Activated naive CD8-positive, alpha-beta T cell treated with anti-CD3 and anti-CD28 coated beads for 36 hours (primary cell): ENCODE measurements around the gene PAXX. TPM values are rescaled to one million over a fixed set of nuclear protein-coding genes. Genes with fewer than 3 reads are reported as not detected.

Experiments used
- DNase-seq: peaks from one replicate; pipeline ENCODE4 v3.0.0; 2021
- H3K27ac Mint-ChIP-seq: one replicate; pipeline ENCODE4 v1.8.0; 2022; ENCODE audit warnings: mild to moderate bottlenecking, moderate library complexity, mixed read lengths
- H3K27me3 Mint-ChIP-seq: one replicate; pipeline ENCODE4 v1.8.0; 2022; ENCODE audit warnings: mild to moderate bottlenecking, mixed read lengths
- H3K36me3 Mint-ChIP-seq: one replicate; pipeline ENCODE4 v1.8.0; 2021; ENCODE audit warnings: mild to moderate bottlenecking, mixed read lengths
- H3K4me1 Mint-ChIP-seq: one replicate; pipeline ENCODE4 v1.8.0; 2021; ENCODE audit warnings: mixed read lengths
- H3K4me3 Mint-ChIP-seq: one replicate; pipeline ENCODE4 v1.8.0; 2022; ENCODE audit warnings: mild to moderate bottlenecking, moderate library complexity, mixed read lengths
- H3K9me3 Mint-ChIP-seq: one replicate; pipeline ENCODE4 v1.8.0; 2022; ENCODE audit warnings: mixed read lengths
- total RNA-seq, 2 experiments: library from RNA; stranded (reverse); gene quantifications; one replicate each; pipeline ENCODE4 v1.2.3, GENCODE V29; 2021

Gene PAXX, protein sequence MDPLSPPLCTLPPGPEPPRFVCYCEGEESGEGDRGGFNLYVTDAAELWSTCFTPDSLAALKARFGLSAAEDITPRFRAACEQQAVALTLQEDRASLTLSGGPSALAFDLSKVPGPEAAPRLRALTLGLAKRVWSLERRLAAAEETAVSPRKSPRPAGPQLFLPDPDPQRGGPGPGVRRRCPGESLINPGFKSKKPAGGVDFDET
- total RNA-seq: 10 to 100 TPM; 57.2 to 60.1 TPM

DNA sequence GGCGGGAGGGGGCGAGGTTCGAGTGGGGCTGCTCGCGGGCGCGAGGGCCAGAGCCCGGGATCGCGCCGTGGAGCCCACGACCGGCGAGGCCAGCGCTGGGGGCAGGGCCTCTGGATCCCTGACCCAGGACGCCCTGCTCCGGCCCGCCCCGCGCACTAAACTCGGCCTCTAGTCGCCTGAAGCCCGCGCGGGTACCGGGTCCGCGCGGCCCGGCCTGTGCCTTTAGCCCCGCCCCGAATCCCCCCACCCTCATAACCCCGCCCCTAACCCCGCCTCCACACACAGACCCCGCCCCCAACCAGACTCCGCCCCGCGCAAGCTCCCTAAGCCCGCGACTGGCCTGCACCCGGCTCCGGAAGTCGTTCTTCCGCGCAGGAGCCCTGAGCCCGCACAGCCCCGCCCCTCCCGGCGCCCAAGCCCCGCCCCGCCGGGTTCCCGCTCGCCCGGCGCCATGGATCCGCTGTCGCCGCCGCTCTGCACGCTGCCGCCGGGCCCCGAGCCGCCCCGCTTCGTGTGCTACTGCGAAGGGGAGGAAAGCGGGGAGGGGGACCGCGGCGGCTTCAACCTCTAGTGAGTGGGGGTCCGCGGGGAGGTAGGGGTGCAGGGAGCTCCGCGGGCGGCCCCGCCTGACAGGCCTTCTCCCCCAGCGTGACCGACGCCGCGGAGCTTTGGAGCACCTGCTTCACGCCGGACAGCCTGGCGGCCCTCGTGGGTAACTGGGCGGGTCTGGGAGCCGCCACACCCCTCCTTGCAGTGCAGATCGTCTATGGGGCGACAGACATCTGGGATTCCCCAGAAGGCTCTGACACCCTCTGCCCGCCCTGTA, at the start of gene PAXX:
Gene PAXX (plus strand): TSS at position 430 of the 826 bp plus-strand sequence. CDS start 22 bp downstream, at position 452.
- Mint-ChIP-seq H3K36me3 (peaks cover 6% of the 10 kb centered on the region), H3K4me3 (peak within 1 kb of the TSS; percentile 87), H3K27me3 (no peaks in the 10 kb centered on the region), H3K9me3 (no peaks in the 10 kb centered on the region), H3K4me1 (peaks cover 23% of the 10 kb centered on the region), H3K27ac (peak within 1 kb of the TSS; percentile 86)
- peak; percentile 97 for DNase-seq

DNA sequence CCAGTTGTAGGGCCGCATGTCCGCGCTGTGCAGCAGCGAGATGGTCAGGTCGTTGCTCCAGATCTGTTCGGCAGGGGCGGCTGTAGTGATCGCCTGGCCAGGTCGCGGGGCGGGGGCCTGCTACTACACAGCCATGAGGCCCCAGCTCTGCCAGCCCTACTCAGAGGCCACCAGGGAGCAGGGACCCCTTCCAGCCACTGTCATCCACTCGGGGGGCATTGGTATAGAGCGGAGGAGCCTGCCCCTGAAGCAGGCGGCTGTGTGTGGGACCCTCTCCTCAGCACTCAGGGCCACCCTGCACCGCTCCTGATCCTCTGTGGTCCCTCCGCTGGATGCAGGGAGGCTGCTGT, 49.4 kb upstream of the PAXX start:
- H3K4me1 Mint-ChIP-seq: peaks cover 3% of the 10 kb centered on the region
- H3K9me3 Mint-ChIP-seq: no peaks in the 10 kb centered on the region
- no peak for DNase-seq
- H3K36me3 Mint-ChIP-seq: peaks cover 12% of the 10 kb centered on the region
- H3K27ac Mint-ChIP-seq: no peak overlapping the region
- H3K4me3 Mint-ChIP-seq: peak overlapping the region; percentile 81
- no peaks in the 10 kb centered on the region for H3K27me3 Mint-ChIP-seq

DNA sequence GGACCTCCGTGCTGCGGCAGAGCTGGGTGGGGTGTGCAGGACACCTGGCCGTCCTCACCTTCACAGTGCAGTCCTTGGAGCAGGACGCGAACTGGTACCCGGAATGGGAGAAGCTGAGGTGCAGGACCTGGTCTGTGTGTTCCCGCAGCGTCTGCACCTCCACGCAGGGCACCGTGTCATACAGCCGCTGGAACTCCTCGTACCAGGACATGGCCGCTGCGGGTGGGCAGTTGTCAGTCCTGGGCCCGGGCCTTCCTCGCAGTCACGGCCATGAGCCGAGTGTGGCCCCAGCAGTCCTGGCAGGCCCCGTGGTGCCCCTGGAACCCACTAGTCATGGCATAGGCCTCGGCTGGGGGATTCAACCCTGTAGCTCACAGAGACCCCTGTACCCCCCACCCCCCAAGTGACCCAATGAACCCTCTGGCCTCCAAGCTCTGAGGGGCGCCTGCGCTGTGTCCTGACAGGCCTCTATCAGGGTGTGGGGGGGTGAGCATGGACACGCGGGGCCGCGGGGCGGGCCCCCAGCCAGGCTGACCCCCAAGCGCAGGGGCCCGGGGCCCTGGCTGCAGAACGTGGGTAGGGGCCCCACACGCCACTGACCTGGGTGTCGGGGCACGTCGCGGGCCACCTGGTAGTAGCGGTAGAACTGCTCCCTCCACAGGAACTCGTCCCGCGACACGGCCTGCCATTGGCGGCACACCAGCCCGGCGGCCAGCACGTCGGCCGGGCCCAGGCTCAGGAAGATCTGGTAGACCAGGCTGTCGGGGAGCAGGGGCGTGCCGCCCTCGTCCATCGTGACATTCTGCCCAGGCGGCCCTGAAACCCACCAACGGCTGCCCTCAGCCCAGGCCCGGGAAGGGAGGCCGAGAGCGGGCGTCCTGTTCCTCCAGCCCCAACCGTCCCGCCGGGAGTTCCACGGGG, 48.7 kb upstream of the PAXX start:
- H3K9me3 Mint-ChIP-seq: no peaks in the 10 kb centered on the region

DNA sequence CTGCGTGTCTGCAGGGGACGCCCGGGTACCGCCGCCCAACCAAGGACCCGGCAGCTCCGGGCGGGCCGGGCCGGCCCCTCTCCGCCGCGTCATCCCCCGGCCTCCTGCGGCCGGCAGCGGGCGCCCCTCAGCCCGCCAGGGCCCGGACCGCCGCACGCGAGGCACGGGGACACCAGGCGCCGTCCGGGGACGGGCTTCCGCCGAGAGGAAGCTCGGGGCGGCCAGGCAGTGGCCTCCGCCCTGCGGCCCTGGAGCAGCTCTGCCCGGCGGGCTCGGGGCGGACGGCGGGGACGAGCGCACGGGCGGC, 48.1 kb upstream of the PAXX start:
- H3K27me3 Mint-ChIP-seq: no peaks in the 10 kb centered on the region
- no peak for DNase-seq
- H3K27ac Mint-ChIP-seq: no peak overlapping the region

More for the DNA sequence above, 48.7 kb upstream of the PAXX start:
- peak; percentile 61 for DNase-seq
- Mint-ChIP-seq H3K36me3 (peaks cover 12% of the 10 kb centered on the region), H3K4me1 (peaks cover 3% of the 10 kb centered on the region), H3K27me3 (no peaks in the 10 kb centered on the region), H3K4me3 (peak overlapping the region; percentile 81), H3K27ac (peak overlapping the region; percentile 82)

DNA sequence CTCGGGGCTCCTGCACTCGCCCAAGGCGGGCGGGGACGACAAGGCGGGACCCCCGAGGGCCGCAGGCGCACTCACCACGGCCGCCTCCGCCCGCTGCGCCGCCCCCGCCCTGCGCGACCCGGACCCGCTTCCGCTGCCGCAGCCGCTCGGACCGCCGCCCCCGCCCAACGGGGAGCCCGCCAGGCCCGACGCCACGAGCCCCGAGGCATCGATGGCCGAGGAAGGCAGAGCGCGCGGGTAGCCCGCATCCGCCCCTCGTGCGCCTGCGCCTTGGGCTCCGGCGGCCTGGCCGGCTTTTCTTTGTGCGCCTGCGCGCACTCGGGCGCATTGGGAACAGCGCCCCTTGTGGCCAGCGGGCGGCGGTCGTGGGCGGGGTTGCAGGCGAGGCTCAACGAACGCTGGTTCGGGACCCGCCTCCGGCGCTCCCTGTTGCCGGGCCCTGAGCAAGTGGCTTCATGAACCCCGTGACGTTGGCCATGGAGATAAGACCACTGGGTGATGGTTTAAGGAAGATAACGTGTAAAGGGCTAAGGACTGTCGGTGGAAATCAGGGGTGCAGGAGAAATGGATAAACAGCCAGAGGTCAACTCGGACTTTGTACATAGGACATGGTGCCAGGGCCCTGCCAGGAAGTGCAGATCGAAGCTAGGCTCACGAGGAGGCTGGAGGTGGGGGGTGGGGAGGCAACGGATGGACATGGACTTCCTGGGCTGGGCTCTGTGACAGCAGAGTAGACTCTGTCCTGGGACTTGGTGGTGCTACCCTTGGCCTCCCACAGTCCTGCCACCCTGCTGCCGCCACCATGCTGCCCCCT, 47.5 kb upstream of the PAXX start, which contains the start of the genes C8G and FBXW5:
Gene C8G (plus strand): TSS at position 725 of the 814 bp plus-strand sequence. CDS start 78 bp downstream, at position 803.
Gene FBXW5 (minus strand): TSS at position 220 of the 814 bp plus-strand sequence. CDS start 655 bp downstream, outside the sequence.
- Mint-ChIP-seq H3K27me3 (no peaks in the 10 kb centered on the region), H3K4me3 (peak within 1 kb of the TSS; percentile 81), H3K36me3 (peaks cover 5% of the 10 kb centered on the region), H3K27ac (peak within 1 kb of the TSS; percentile 82), H3K4me1 (peaks cover 6% of the 10 kb centered on the region), H3K9me3 (no peaks in the 10 kb centered on the region)
- peak; percentile 98 for DNase-seq

More for the DNA sequence above, 48.1 kb upstream of the PAXX start:
- no peaks in the 10 kb centered on the region for H3K9me3 Mint-ChIP-seq
- H3K4me1 Mint-ChIP-seq: peaks cover 6% of the 10 kb centered on the region
- peaks cover 8% of the 10 kb centered on the region for H3K36me3 Mint-ChIP-seq
- peak overlapping the region; percentile 81 for H3K4me3 Mint-ChIP-seq

DNA sequence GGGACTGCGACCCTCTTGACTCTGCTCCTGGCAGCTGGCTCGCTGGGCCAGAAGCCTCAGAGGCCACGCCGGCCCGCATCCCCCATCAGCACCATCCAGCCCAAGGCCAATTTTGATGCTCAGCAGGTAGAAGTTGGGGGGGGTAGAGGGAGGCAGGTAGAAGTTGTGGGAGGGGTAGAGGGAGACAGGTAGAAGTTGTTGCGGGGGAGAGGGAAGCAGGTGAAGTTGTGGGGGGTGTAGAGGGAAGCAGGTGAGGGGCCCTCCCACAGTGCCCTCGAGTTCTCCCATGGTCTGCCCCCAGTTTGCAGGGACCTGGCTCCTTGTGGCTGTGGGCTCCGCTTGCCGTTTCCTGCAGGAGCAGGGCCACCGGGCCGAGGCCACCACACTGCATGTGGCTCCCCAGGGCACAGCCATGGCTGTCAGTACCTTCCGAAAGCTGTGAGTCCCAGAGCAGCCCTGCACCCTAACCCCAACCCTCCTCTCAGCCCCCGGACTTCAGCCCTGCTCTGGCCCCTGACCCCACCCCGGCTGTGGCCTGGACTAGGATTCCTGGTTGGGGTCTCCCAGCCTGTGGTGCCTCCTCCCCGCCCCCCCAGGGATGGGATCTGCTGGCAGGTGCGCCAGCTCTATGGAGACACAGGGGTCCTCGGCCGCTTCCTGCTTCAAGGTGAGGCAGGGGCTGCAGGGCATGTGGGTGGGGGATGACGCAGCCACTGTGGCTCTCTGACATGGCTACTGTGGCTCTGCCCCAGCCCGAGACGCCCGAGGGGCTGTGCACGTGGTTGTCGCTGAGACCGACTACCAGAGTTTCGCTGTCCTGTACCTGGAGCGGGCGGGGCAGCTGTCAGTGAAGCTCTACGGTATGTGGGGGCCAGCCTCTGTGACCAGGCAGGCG, 46.6 kb upstream of the PAXX start:
- Mint-ChIP-seq H3K9me3 (no peaks in the 10 kb centered on the region), H3K27me3 (no peaks in the 10 kb centered on the region), H3K4me1 (peaks cover 6% of the 10 kb centered on the region), H3K27ac (no peak overlapping the region), H3K4me3 (no peak overlapping the region), H3K36me3 (peaks cover 5% of the 10 kb centered on the region)
- no peak for DNase-seq

DNA sequence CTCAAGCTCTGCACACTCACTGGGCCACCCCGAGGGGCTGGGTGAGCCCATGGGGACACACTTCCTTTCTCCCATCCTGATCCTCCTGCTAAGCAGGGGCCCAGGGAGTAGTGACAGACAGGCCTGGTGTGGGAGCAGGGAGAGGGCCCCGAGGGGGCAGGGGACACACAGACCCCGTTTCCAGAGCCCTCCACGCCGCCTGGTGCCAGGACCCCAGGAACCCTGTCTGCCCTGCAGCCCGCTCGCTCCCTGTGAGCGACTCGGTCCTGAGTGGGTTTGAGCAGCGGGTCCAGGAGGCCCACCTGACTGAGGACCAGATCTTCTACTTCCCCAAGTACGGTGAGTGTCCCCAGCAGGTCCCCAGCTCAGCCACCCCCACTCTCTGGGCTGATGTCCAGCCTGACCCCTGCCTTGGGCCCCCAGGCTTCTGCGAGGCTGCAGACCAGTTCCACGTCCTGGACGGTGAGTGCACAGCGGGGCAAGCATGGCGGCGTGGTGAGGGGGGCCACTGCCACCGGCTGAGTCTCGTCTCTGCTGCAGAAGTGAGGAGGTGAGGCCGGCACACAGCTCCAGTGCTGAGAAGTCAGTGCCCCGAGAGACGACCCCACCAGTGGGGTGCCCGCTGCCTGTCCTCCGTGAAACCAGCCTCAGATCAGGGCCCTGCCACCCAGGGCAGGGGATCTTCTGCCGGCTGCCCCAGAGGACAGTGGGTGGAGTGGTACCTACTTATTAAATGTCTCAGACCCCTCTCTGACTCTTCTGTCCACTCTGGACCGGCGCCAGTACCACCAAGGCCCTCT, 45.8 kb upstream of the PAXX start:
- no peaks in the 10 kb centered on the region for H3K27me3 Mint-ChIP-seq
- no peak overlapping the region for H3K4me3 Mint-ChIP-seq
- no peaks in the 10 kb centered on the region for H3K9me3 Mint-ChIP-seq
- no peak overlapping the region for H3K27ac Mint-ChIP-seq
- DNase-seq: no peak
- H3K4me1 Mint-ChIP-seq: peaks cover 6% of the 10 kb centered on the region
- peaks cover 2% of the 10 kb centered on the region for H3K36me3 Mint-ChIP-seq

DNA sequence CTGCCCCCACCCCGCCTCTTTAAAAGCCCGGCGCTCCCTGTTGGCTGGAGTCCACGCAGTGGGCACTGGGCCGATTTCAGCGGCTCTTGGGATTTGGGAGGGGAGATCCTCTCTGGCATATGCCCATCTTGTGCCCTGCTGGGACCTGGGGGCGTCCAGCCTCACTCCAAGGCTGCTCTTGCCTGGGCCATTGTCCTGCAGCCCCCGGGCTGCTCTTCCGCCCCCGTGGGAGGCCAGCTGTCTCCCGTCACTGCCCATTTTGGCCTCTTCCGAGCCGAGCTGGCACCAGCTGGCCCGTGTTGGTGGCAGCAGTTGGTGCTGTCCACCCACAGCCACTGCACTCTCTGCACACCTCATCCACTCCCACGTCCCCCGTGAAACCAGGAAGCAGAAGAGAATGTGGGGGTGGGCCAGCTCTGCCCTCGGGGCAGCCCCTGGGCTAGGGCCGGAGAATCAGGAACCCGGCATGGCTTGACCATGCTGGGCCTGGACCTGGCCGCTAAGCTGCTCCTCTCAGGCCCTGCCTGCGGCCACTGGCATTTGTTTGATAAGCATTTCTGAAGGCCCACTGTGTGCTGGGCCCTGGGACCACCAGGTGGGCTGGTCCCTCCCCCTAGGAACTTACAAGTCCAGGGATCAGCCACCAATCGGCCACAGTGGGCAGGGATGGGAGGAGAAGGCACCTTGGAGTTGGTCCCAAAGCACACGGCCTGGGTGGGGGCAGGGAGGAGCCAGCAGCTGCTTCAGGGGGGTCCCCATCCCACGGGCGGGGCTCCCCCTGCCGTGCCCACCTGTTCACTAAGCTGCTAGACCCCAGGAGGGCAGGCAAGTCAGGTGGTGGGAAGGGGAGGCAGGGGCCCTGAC, 45.0 kb upstream of the PAXX start:
- no peaks in the 10 kb centered on the region for H3K27me3 Mint-ChIP-seq
- H3K4me3 Mint-ChIP-seq: no peak overlapping the region
- no peak overlapping the region for H3K27ac Mint-ChIP-seq
- H3K4me1 Mint-ChIP-seq: peaks cover 6% of the 10 kb centered on the region
- no peaks in the 10 kb centered on the region for H3K9me3 Mint-ChIP-seq
- DNase-seq: no peak
- H3K36me3 Mint-ChIP-seq: no peaks in the 10 kb centered on the region

DNA sequence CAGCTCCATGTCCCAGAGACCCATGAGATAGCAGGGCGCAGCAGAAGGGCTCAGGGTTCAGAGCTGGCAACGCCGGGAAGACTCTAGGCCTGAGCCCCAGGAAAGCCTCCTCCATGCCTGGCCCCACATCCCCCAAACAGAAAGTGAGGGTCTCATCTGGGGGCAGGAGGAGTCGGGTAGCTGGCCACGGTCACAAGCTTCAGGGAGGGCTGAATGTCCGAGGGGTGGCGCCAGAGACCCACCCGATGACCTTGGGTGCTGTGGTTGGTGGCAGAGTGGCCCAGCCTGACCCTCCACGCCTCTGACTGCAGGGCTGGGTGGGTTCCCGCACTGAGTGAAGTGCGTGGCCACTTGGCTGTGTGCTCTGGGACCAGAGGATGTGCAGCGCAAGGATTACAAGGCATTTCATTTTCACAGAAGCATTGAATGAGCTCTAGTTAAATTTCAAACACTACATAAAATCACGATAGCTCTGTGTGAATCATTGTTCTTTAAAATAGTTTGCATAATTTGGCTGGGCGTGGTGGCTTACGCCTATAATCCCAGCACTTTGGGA, 44.2 kb upstream of the PAXX start:
- H3K4me1 Mint-ChIP-seq: peaks cover 6% of the 10 kb centered on the region
- DNase-seq: no peak
- H3K36me3 Mint-ChIP-seq: no peaks in the 10 kb centered on the region
- H3K27me3 Mint-ChIP-seq: no peaks in the 10 kb centered on the region
- no peak overlapping the region for H3K27ac Mint-ChIP-seq
- H3K9me3 Mint-ChIP-seq: no peaks in the 10 kb centered on the region
- peak overlapping the region; percentile 22 for H3K4me3 Mint-ChIP-seq

DNA sequence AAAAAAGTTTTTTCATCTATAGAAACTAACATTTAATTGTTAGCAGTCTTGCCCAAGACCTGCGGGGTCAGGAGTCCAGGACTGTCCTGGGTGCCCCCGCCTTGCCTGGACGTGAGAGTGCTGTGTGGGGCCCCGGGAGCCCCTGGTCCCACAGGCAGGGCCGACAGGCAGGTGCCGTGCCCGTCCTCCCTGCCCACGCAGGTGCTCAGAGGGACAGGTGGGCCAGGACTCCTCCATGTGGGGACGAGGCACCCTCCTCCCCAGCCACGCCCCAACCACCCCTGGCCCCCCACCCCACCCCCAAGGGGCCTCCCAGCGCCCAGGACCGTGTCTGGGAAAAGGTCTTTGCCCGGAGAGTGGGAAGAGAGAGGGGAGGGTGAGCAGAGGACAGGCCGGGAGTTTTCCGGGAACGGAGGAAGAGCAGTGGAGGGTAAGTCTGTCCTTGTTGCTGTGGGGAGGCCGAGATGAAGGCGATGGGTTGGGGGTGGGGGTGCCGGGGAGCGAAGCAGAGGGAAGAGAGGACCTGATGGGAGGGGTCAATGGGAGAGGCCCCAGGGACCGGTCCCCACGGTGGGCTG, 42.9 kb upstream of the PAXX start:
- Mint-ChIP-seq H3K4me1 (peaks cover 6% of the 10 kb centered on the region), H3K27ac (peak overlapping the region; percentile 82), H3K4me3 (peak overlapping the region; percentile 84), H3K36me3 (no peaks in the 10 kb centered on the region), H3K9me3 (no peaks in the 10 kb centered on the region), H3K27me3 (no peaks in the 10 kb centered on the region)
- no peak for DNase-seq

DNA sequence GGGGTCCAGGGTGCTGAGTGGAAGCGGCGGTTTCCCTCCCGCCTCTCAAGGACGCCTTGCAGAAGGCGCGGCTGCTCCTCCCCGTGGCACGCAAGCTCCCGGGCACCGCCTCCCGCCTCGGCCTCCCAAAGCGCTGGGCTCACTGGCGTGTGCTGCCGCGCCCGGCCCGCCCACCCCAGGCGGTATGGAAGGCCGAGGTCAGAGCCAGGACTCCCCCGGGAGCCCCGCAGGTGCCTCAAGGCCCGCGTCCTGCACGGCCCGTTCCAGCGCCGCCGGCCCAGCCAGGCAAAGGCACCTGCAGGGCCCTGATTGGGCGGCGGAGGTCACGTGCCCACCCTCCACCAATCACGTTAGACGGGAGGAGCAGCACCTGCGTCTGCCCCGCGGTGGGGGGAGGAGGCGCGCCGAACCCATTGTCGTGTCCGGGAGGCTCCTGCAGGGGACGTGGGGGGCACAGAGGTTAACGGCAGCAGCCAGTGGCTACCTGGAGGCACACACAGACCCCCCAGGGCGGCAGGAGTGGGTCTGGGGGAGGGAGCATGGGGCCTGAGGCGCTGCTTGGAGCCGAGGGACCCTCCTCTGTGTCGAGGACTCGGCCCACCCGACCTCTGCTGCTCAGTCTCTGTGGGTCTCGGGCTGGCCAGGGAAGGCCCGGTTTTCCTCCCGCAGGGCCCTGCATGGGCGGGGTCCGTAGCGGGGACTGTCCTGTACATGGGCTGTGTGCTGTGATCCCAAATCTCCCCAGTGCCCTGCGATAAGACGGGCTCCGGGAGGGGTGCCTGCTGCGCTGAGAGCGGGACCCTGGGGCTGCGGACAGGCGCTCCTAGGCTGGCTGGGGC, 42.2 kb upstream of the PAXX start:
- Mint-ChIP-seq H3K9me3 (no peaks in the 10 kb centered on the region), H3K4me3 (peak overlapping the region; percentile 84), H3K4me1 (peaks cover 3% of the 10 kb centered on the region), H3K36me3 (no peaks in the 10 kb centered on the region), H3K27me3 (no peaks in the 10 kb centered on the region), H3K27ac (peak overlapping the region; percentile 82)
- DNase-seq: peak; percentile 95
